ENCODE data around the gene CTSS. TPM values are rescaled to one million over a fixed set of nuclear protein-coding genes. Genes with fewer than 3 reads are reported as not detected.
"Not testable (repeated sequence)": the region's sequence is repeated elsewhere in the genome, so short reads cannot be mapped to it uniquely, and the experiment has no call there.

The CTSS gene
- total RNA-seq, 2 experiments from 2014 or later: 85.3 to 95.9 TPM

DNA sequence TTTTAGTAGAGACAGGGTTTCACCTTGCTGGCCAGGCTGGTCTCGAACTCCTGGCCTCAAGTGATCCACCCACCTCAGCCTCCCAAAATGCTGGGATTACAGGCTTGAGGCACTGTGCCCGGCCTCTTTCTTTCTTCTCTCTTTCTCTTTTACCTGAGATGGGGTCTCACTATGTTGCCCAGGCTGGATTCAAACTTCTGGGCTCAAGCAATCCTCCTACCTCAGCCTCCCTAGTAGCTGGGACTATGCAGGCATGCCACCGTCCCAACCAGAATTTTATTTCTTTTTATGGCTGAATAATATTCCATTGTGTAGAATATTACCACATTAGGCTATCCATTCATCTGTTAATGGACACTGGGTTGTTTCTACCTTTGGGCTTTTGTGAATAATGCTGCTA lies 28.2 kb upstream of the CTSS start:
- H3K9me3 Mint-ChIP-seq (ENCODE audit: low read depth); H3K27ac Mint-ChIP-seq; DNase-seq; ATAC-seq; H3K4me3 Mint-ChIP-seq; H3K4me1 Mint-ChIP-seq; H3K27me3 Mint-ChIP-seq: not testable (repeated sequence)
- H3K36me3 Mint-ChIP-seq: peaks cover 11% of the 10 kb centered on the region
- CTCF ChIA-PET: interaction anchor here (0.6 kb wide), 1 partner anchor 76 kb away, joined by 3 read pairs; no protein-coding TSS in a partner anchor

- Mint-ChIP-seq H3K27me3 (no peaks in the 10 kb centered on the region), H3K27ac (no peak overlapping the region), H3K9me3 (ENCODE audit: low read depth) (no peaks in the 10 kb centered on the region), H3K4me1 (no peaks in the 10 kb centered on the region), H3K4me3 (no peak overlapping the region), H3K36me3 (peaks cover 7% of the 10 kb centered on the region)
- DNase-seq (no peak), ATAC-seq (no peak)
- CTCF ChIA-PET: no interaction called here
Observed at GRCh38 chr1:150793221-150793620, 27.6 kb upstream of the CTSS start.

- no peak for ATAC-seq
- CTCF ChIA-PET: no interaction called here
- no peak overlapping the region for H3K27ac Mint-ChIP-seq
- DNase-seq: no peak
- H3K4me1 Mint-ChIP-seq: peaks cover 11% of the 10 kb centered on the region
- peaks cover 3% of the 10 kb centered on the region for H3K36me3 Mint-ChIP-seq
- H3K4me3 Mint-ChIP-seq: no peak overlapping the region
- H3K9me3 Mint-ChIP-seq (ENCODE audit: low read depth): no peaks in the 10 kb centered on the region
- H3K27me3 Mint-ChIP-seq: no peaks in the 10 kb centered on the region
Observed at GRCh38 chr1:150791585-150791984, 26.0 kb upstream of the CTSS start.

GRCh38 chr1:150789396-150789795 lies 23.8 kb upstream of the CTSS start:
- no peak for DNase-seq
- no peaks in the 10 kb centered on the region for H3K27me3 Mint-ChIP-seq
- CTCF ChIA-PET: no interaction called here
- no peaks in the 10 kb centered on the region for H3K36me3 Mint-ChIP-seq
- H3K27ac Mint-ChIP-seq: no peak overlapping the region
- H3K9me3 Mint-ChIP-seq (ENCODE audit: low read depth): no peaks in the 10 kb centered on the region
- H3K4me1 Mint-ChIP-seq: peaks cover 11% of the 10 kb centered on the region
- ATAC-seq: no peak
- no peak overlapping the region for H3K4me3 Mint-ChIP-seq

DNA sequence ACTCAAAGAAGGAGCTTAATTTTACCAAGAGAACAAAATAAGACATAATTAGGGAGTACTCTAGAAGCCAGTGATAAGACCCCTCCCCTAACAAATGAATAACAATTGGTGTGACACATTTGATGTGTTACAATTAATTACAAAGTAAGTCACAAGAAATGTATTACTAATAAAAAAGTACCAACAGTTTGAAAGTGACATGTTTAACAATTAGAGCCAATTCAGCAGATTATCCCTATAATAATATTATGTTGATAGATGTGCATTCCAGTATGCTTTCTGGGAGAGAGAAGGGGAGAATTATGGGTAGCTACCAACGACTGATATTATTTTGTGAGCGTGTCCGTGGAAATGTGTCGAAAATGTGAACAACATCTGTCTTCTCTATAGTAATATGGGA lies 23.4 kb upstream of the CTSS start:
- CTCF ChIA-PET: interaction anchor here (1.5 kb wide), 1 partner anchor 52 kb away, joined by 3 read pairs; no protein-coding TSS in a partner anchor
- H3K9me3 Mint-ChIP-seq (ENCODE audit: low read depth): no peaks in the 10 kb centered on the region
- no peak overlapping the region for H3K27ac Mint-ChIP-seq
- H3K4me1 Mint-ChIP-seq: peaks cover 11% of the 10 kb centered on the region
- no peaks in the 10 kb centered on the region for H3K36me3 Mint-ChIP-seq
- no peak overlapping the region for H3K4me3 Mint-ChIP-seq
- no peaks in the 10 kb centered on the region for H3K27me3 Mint-ChIP-seq
- ATAC-seq (no peak), DNase-seq (no peak)

- DNase-seq (no peak), ATAC-seq (no peak)
- Mint-ChIP-seq H3K27ac (no peak overlapping the region), H3K9me3 (ENCODE audit: low read depth) (no peaks in the 10 kb centered on the region), H3K36me3 (no peaks in the 10 kb centered on the region), H3K27me3 (no peaks in the 10 kb centered on the region), H3K4me1 (peaks cover 11% of the 10 kb centered on the region), H3K4me3 (no peak overlapping the region)
- CTCF ChIA-PET: interaction anchor here (0.9 to 1.5 kb wide), 2 partner anchors 25 to 51 kb away, joined by 3 read pairs; no protein-coding TSS in a partner anchor
Observed at GRCh38 chr1:150787455-150787854, 21.9 kb upstream of the CTSS start.

DNA sequence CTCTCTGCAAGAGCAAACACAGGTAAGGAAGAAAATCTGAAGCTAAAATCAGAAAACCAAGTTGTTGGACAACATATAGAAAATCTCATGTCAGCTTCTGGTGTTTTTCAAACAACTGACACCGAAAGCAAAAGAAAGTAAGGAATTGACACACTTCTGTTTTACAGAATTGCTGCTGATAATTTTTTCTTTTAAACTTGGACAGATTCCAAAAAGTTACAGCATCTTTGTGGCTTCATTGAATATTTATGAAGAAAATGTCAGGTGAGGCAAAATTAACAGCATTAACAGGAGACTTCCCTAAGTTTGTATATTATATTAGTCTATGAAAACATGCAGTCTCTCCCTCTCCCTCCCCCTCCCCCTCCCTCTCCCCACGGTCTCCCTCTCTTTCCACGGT lies 14.9 kb upstream of the CTSS start:
- CTCF ChIA-PET: no interaction called here
- Mint-ChIP-seq H3K27ac (no peak overlapping the region), H3K27me3 (peaks cover 3% of the 10 kb centered on the region), H3K4me1 (peaks cover 16% of the 10 kb centered on the region), H3K4me3 (no peak overlapping the region), H3K36me3 (no peaks in the 10 kb centered on the region), H3K9me3 (ENCODE audit: low read depth) (no peaks in the 10 kb centered on the region)
- ATAC-seq (no peak), DNase-seq (no peak)

DNA sequence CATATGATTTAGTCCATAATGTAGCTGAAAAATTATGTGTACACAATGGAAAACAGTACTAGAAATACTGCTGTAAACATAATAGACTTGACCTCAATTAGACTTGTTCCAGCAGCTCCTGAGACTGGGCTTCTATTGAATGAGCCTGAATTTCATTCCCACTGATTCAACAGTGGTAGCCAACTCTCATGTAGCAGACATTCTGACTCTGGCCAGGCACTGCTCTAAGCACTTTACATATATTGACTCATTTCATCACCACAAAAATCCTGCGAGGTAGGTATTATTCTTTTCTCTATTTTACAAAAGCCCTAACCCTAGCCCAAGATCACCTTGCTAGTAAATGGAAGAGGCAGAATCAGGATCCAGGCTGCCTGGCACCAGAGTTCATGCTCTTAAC lies 12.8 kb upstream of the CTSS start:
- no peak for ATAC-seq
- H3K36me3 Mint-ChIP-seq: no peaks in the 10 kb centered on the region
- peaks cover 16% of the 10 kb centered on the region for H3K4me1 Mint-ChIP-seq
- CTCF ChIA-PET: interaction anchor here (1.3 kb wide), 1 partner anchor 246 kb away, joined by 3 read pairs; no protein-coding TSS in a partner anchor
- no peaks in the 10 kb centered on the region for H3K9me3 Mint-ChIP-seq (ENCODE audit: low read depth)
- DNase-seq: no peak
- no peak overlapping the region for H3K4me3 Mint-ChIP-seq
- no peak overlapping the region for H3K27ac Mint-ChIP-seq
- peaks cover 3% of the 10 kb centered on the region for H3K27me3 Mint-ChIP-seq

- no peaks in the 10 kb centered on the region for H3K36me3 Mint-ChIP-seq
- H3K4me1 Mint-ChIP-seq: peaks cover 16% of the 10 kb centered on the region
- H3K4me3 Mint-ChIP-seq: no peak overlapping the region
- ATAC-seq (no peak), DNase-seq (no peak)
- peaks cover 3% of the 10 kb centered on the region for H3K27me3 Mint-ChIP-seq
- H3K27ac Mint-ChIP-seq: no peak overlapping the region
- no peaks in the 10 kb centered on the region for H3K9me3 Mint-ChIP-seq (ENCODE audit: low read depth)
- CTCF ChIA-PET: interaction anchor here (1.3 kb wide), 1 partner anchor 245 kb away, joined by 3 read pairs; no protein-coding TSS in a partner anchor
Observed at GRCh38 chr1:150777544-150777943, 12.0 kb upstream of the CTSS start.

DNA sequence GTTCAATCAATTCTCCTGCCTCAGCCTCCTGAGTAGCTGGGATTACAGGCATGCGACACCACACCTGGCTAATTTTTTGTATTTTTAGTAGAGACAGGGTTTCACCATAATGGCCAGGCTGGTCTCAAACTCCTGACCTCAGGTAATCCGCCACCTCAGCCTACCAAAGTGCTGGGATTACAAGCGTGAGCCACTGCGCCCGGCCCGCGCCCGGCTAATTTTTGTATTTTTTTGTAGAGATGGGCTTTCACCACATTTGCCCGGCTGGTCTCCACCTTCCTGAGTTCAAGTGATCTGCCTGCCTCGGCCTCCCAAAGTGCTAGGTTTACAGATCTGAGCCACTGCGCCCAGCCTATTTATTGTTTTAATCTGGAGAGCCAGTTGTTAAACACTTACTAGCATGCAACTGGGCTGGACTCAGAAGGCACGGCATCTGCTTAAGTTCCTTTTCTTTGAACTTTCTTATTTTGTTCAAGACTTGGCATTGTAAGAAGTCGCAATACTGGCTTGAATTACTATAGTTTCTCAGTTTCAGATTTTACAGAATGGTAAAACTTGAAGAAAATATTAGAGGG lies 10.4 kb upstream of the CTSS start:
- CTCF ChIA-PET; H3K9me3 Mint-ChIP-seq (ENCODE audit: low read depth); H3K36me3 Mint-ChIP-seq; ATAC-seq; H3K27me3 Mint-ChIP-seq; H3K27ac Mint-ChIP-seq; H3K4me3 Mint-ChIP-seq; DNase-seq: not testable (repeated sequence)
- peaks cover 28% of the 10 kb centered on the region for H3K4me1 Mint-ChIP-seq

DNA sequence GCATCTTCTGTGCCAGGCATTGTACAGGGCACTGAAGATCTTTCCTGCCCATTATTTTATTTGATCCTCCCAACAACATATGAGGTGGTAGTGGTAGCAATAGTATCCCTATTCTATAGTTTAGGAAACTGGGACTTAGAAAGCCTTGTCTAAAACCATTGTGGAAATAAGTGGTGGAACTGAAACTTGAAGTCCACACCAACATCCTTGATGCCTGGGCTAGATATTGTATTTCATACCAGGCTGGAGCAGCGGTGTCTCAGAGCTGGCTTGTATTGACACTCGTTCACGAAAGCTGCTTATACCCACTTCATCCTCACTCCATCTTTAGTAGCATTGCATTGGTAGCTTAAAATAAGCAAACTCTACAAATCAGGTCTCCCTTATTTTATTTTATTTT lies 9.7 kb upstream of the CTSS start:
- ATAC-seq (no peak), DNase-seq (no peak)
- no peaks in the 10 kb centered on the region for H3K36me3 Mint-ChIP-seq
- peaks cover 34% of the 10 kb centered on the region for H3K4me1 Mint-ChIP-seq
- CTCF ChIA-PET: no interaction called here
- no peak overlapping the region for H3K27ac Mint-ChIP-seq
- peaks cover 11% of the 10 kb centered on the region for H3K27me3 Mint-ChIP-seq
- no peak overlapping the region for H3K4me3 Mint-ChIP-seq
- no peaks in the 10 kb centered on the region for H3K9me3 Mint-ChIP-seq (ENCODE audit: low read depth)

GRCh38 chr1:150772326-150772725 lies 6.7 kb upstream of the CTSS start:
- H3K4me1 Mint-ChIP-seq: peaks cover 20% of the 10 kb centered on the region
- CTCF ChIA-PET: no interaction called here

DNA sequence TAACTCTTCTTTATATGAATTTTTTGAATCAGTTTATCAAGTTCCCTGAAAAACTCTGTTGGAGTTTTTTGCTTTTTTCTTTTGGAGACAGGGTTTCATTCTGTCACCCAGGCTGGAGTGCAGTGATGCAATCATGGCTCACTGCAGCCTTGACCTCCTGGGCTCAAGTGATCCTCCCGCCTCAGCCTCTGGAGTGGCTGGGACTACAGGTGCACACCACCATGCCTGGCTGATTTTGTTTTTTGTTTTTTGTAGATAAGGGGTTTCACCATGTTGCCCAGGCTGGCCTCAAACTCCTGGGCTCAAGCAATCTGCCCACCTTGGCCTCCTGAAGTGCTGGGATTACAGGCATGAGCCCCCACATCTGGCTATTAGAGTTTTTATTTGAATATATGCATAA lies 2.1 kb upstream of the CTSS start:
- not testable (repeated sequence) for ATAC-seq; H3K9me3 Mint-ChIP-seq (ENCODE audit: low read depth); DNase-seq; H3K27ac Mint-ChIP-seq; H3K4me3 Mint-ChIP-seq
- CTCF ChIA-PET: interaction anchor here (2.5 kb wide), 1 partner anchor 155 kb away, joined by 7 read pairs; no protein-coding TSS in a partner anchor
- Mint-ChIP-seq H3K27me3 (peaks cover 12% of the 10 kb centered on the region), H3K36me3 (peaks cover 11% of the 10 kb centered on the region), H3K4me1 (peaks cover 47% of the 10 kb centered on the region)

More at GRCh38 chr1:150772326-150772725, 6.7 kb upstream of the CTSS start:
- Mint-ChIP-seq H3K27ac (no peak overlapping the region), H3K9me3 (ENCODE audit: low read depth) (no peaks in the 10 kb centered on the region), H3K36me3 (no peaks in the 10 kb centered on the region), H3K27me3 (peaks cover 15% of the 10 kb centered on the region), H3K4me3 (no peak overlapping the region)
- no peak for ATAC-seq
- DNase-seq: no peak

DNA sequence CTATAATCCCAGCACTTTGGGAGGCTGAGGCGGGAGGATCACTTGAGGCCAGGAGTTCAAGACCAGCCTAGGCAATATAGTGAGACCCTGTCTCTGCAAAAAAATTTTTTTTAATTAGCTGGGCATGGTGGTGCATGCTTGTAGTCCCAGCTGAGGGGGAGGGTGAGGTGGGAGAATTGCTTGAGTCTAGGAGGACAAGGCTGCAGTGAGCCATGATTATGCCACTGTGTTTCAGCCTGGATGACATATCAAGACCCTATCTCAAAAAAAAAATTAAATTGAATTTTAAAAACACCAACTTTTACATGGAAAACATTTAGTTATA lies 361 bp upstream of the CTSS start:
- ATAC-seq: peak; percentile 22
- CTCF ChIA-PET: interaction anchor here (1.1 to 1.9 kb wide), 4 partner anchors 43 to 206 kb away, joined by 3 to 6 read pairs (median 5); partner anchors contain the start of genes CTSK and SETDB1

More for the DNA sequence above, 361 bp upstream of the CTSS start:
- not testable (repeated sequence) for H3K27me3 Mint-ChIP-seq; DNase-seq; H3K9me3 Mint-ChIP-seq (ENCODE audit: low read depth)
- Mint-ChIP-seq H3K4me1 (peaks cover 41% of the 10 kb centered on the region), H3K36me3 (peaks cover 24% of the 10 kb centered on the region), H3K27ac (peak overlapping the region; percentile 96), H3K4me3 (peak overlapping the region; percentile 97)

Measured in activated CD8-positive, alpha-beta memory T cell treated with anti-CD3 and anti-CD28 coated beads, Interleukin-2, amount 10 ng/mL, durations not matched to agents 7 days and 5 days (primary cell).